Endothelial cell of umbilical vein (primary cell): Measurements from ENCODE around the gene FAM53B. TPM values are rescaled to one million over a fixed set of nuclear protein-coding genes. Genes with fewer than 3 reads are reported as not detected.

Source experiments
- BruUV-seq: library from RNA; stranded (reverse); fragments of 400-500 nt; replicated peaks from 2 replicates; lab custom pipeline; 2021; lab: Mats Ljungman, UMichigan
- CTCF ChIA-PET: fragments of 300-600, 350-600 bp; sonication (Branson Sonifier 250); formaldehyde crosslinking; loops from one replicate; lab custom pipeline; 2021; ENCODE audit warnings: antibody characterized with exemption, inconsistent platforms; lab: Charles Lee
- POLR2A ChIA-PET: fragments of 300-600, 350-600 bp; sonication (Branson Sonifier 250); formaldehyde crosslinking; loops from one replicate; lab custom pipeline; 2021; ENCODE audit warnings: antibody characterized with exemption, inconsistent platforms; lab: Charles Lee
- DNase-seq: peaks from one replicate; pipeline ENCODE4 v3.0.0-alpha.2; 2011; ENCODE audit warnings: low read depth, low spot score
- FAIRE-seq: peaks from 2 replicates; lab custom pipeline; 2011; peaks lifted over from hg19 to GRCh38; lab: Jason Lieb, UNC
- H2AFZ ChIP-seq: 2 replicates; pipeline ENCODE4 v1.6.0; 2012; ENCODE audit warnings: low read depth, low read length, control low read depth, inconsistent platforms
- H3K27ac ChIP-seq: 2 replicates; pipeline ENCODE4 v1.5.1; 2011; ENCODE audit warnings: low read depth, mild to moderate bottlenecking, control low read depth, low read length, moderate library complexity; ENCODE audit not compliant: insufficient read depth
- H3K27me3 ChIP-seq, 2 experiments: 2 replicates each; pipeline versions ENCODE4 v1.6.0 to v1.6.1; 2011; ENCODE audit warnings: low read length in 2 of 2, mixed read lengths in 1 of 2; ENCODE audit not compliant: control insufficient read depth in 2 of 2, insufficient read depth in 2 of 2
- H3K36me3 ChIP-seq, 2 experiments: 2 replicates in 1 of 2; 3 replicates in 1 of 2; pipeline ENCODE4 v1.5.1; 2011; ENCODE audit warnings: low read length in 2 of 2, mild to moderate bottlenecking in 1 of 2, moderate library complexity in 1 of 2; ENCODE audit not compliant: control insufficient read depth in 2 of 2, insufficient read depth in 2 of 2; ENCODE audit errors: extremely low read depth in 1 of 2
- H3K4me1 ChIP-seq: 3 replicates; pipeline ENCODE4 v1.5.1; 2011; ENCODE audit warnings: mild to moderate bottlenecking, low read length; ENCODE audit not compliant: control insufficient read depth, insufficient read depth; ENCODE audit errors: extremely low read depth
- H3K4me2 ChIP-seq: 2 replicates; pipeline ENCODE4 v1.6.1; 2011; ENCODE audit warnings: low read length, control low read depth, mixed read lengths; ENCODE audit not compliant: insufficient read depth
- H3K4me3 ChIP-seq, 3 experiments: fragments of 200-600 bp in 1 of 3; sonication (generic), shearing (Covaris generic) in 1 of 3; replicated peaks in 1 of 3; 2 replicates each; pipeline ENCODE4 v1.5.1; 2011 to 2016; ENCODE audit warnings: control low read depth in 3 of 3, low read length in 3 of 3, mild to moderate bottlenecking in 2 of 3, inconsistent platforms in 1 of 3, low read depth in 1 of 3, moderate library complexity in 1 of 3; ENCODE audit not compliant: insufficient read depth in 1 of 3
- H3K79me2 ChIP-seq: 2 replicates; pipeline ENCODE4 v1.6.0; 2012; ENCODE audit warnings: low read length, inconsistent platforms; ENCODE audit not compliant: control insufficient read depth, insufficient read depth
- H3K9ac ChIP-seq: replicated peaks from 2 replicates; pipeline ENCODE3; 2011; ENCODE audit warnings: low read length, control low read depth; ENCODE audit not compliant: insufficient read depth; ENCODE audit errors: extremely low read depth
- H3K9me1 ChIP-seq: replicated peaks from 3 replicates; pipeline ENCODE4 v1.6.0; 2011; ENCODE audit warnings: mild to moderate bottlenecking, low read length; ENCODE audit not compliant: control insufficient read depth, insufficient read depth; ENCODE audit errors: extremely low read depth
- H3K9me3 ChIP-seq: replicated peaks from 2 replicates; pipeline ENCODE4 v1.5.1; 2012; ENCODE audit warnings: low read length, inconsistent platforms; ENCODE audit not compliant: control insufficient read depth, insufficient read depth
- H4K20me1 ChIP-seq: replicated peaks from 2 replicates; pipeline ENCODE3; 2011; ENCODE audit warnings: mild to moderate bottlenecking, low read length; ENCODE audit not compliant: control insufficient read depth, insufficient read depth; ENCODE audit errors: extremely low read depth
- EZH2 ChIP-seq: IDR thresholded peaks from 2 replicates; pipeline ENCODE4 v1.6.1; 2012; ENCODE audit warnings: borderline replicate concordance, low read depth, mild to moderate bottlenecking, moderate library complexity, low read length, inconsistent platforms; ENCODE audit not compliant: severe bottlenecking
- FOS ChIP-seq: IDR thresholded peaks from 2 replicates; pipeline ENCODE4 v1.6.1; 2011; ENCODE audit warnings: mild to moderate bottlenecking, low read length, moderate library complexity, borderline replicate concordance; ENCODE audit not compliant: insufficient read depth
- GATA2 ChIP-seq: IDR thresholded peaks from 2 replicates; pipeline ENCODE4 v1.7.0; 2011; ENCODE audit warnings: low read depth, mild to moderate bottlenecking, moderate library complexity, mixed read lengths, low read length; ENCODE audit not compliant: insufficient read length, insufficient read depth
- JUN ChIP-seq: IDR thresholded peaks from 2 replicates; pipeline ENCODE4 v1.6.1; 2011; ENCODE audit warnings: borderline replicate concordance, low read depth; ENCODE audit not compliant: insufficient read length, insufficient read depth
- MYC ChIP-seq: IDR thresholded peaks from one replicate; pipeline ENCODE4 v1.6.1; 2011; ENCODE audit warnings: mild to moderate bottlenecking, low read depth, low read length
- POLR2A ChIP-seq: IDR thresholded peaks from 2 replicates; pipeline ENCODE4 v1.6.1; 2012; ENCODE audit warnings: low read depth, mild to moderate bottlenecking, control low read depth, low read length
- POLR2AphosphoS5 ChIP-seq: IDR thresholded peaks from 2 replicates; pipeline ENCODE4 v1.6.1; 2012; ENCODE audit warnings: low read depth, mild to moderate bottlenecking, control low read depth, low read length, moderate library complexity; ENCODE audit not compliant: insufficient read depth
- dilution Hi-C: fragments of 300-500 bp; cut with MboI; formaldehyde crosslinking; loops from one replicate; pipeline ENCODE4 v1.15.0; 2019; ENCODE audit warnings: low sequenced_read_pairs; ENCODE audit not compliant: extremely low pct_ligation_motif_present
- intact Hi-C: fragments of 100-400 bp; cut with micrococcal nuclease; formaldehyde crosslinking; loops from one replicate; pipeline ENCODE4 v1.10.0; 2022
- polyA plus RNA-seq, 4 experiments: library from polyadenylated mRNA; depleted of rRNA in 3 of 4; stranded (reverse) in 3 of 4; unstranded in 1 of 4; fragments of >200 nt; gene quantifications; 2 replicates each; pipeline versions ENCODE4 v1.2.1 to v1.2.3, GENCODE V29; 2011 to 2012; ENCODE audit warnings: missing spikeins in 1 of 4
- total RNA-seq: library from RNA; stranded (reverse); gene quantifications from 2 replicates; pipeline ENCODE4 v1.2.3, GENCODE V29; 2021
- TF ChIP-seq, protein P1 (sequence below): IDR thresholded peaks from 2 replicates; pipeline ENCODE4 v1.6.1; 2011; ENCODE audit not compliant: insufficient read depth, insufficient read length
- TF ChIP-seq, protein P2 (sequence below), 2 donors: IDR thresholded peaks; 1 replicate in 1 of 2; 2 replicates in 1 of 2; pipeline ENCODE4 v1.5.1; 2011; ENCODE audit warnings: low read length in 2 of 2, mild to moderate bottlenecking in 2 of 2, moderate library complexity in 2 of 2, control low read depth in 1 of 2, inconsistent platforms in 1 of 2, low read depth in 1 of 2; ENCODE audit not compliant: insufficient read depth in 1 of 2; ENCODE audit errors: extremely low read depth in 1 of 2

The FAM53B gene
- total and polyA plus RNA-seq, 2 donors (not counting 3 experiments of a cell fraction or from before 2014, with no cell fraction given), result 8.5 to 21.1 TPM

DNA sequence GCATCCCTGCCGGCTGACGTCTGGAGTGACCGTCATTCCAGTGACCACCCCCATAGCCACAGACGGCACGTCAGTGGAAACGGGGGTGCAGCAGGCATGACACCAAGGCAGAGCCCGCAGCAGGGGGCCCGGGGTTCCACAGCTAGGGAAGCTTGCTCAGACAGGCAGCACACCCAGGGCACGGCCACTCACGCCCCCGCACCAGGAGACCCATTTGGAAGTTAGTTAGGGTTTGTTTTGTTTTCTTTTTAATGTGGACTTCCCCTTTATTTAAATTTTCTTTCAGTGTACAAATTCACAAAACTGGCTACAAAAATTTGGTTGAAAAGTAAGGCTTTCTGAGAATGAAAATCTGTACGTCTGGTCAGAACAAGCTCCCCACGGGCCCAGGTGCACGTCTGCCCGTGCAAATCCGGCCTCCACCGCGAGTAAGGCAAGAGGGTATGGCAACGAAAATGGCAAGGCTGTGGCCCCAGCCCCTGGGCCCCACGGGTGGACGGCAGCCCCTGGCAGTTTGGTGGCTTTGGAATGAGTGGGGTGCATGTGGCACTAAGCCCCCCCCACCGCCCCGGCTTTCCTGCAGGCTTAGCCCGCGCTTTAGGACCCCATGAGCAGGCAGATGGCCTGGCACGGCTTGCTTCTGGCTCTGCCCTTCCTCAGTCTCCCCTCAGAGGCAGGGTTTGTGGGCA is 124.2 kb downstream of the FAM53B start:
- no peak for FAIRE-seq

More for the DNA sequence above, 124.2 kb downstream of the FAM53B start:
- Histone ChIP-seq H3K9me3 (no peaks in the 10 kb centered on the region), H3K27me3 (no peaks in the 10 kb centered on the region), H3K4me1 (no peaks in the 10 kb centered on the region), H3K9me1 (no peaks in the 10 kb centered on the region), H4K20me1 (no peaks in the 10 kb centered on the region), H3K27ac (no peak overlapping the region), H3K4me3 (no peak overlapping the region), H3K79me2 (no peaks in the 10 kb centered on the region), H2AFZ (no peak overlapping the region), H3K9ac (no peak overlapping the region), H3K4me2 (no peak overlapping the region), H3K36me3 (peaks cover 0 to 2% of the 10 kb centered on the region in 2 experiments)
- BruUV-seq, result no TSS peak
- CTCF ChIA-PET, result interaction anchor here (0.6 to 1.1 kb wide), 2 partner anchors 12 to 16 kb away, joined by 4 read pairs; no protein-coding TSS in a partner anchor
- TF ChIP-seq POLR2A, result no peak
- no peak for TF ChIP-seq POLR2AphosphoS5
- TF ChIP-seq, protein P1, sequence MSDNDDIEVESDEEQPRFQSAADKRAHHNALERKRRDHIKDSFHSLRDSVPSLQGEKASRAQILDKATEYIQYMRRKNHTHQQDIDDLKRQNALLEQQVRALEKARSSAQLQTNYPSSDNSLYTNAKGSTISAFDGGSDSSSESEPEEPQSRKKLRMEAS, result no peak
- TF ChIP-seq EZH2, result no peak
- no peak for TF ChIP-seq MYC
- no peak for TF ChIP-seq FOS
- no peak for TF ChIP-seq JUN
- TF ChIP-seq, protein P2, sequence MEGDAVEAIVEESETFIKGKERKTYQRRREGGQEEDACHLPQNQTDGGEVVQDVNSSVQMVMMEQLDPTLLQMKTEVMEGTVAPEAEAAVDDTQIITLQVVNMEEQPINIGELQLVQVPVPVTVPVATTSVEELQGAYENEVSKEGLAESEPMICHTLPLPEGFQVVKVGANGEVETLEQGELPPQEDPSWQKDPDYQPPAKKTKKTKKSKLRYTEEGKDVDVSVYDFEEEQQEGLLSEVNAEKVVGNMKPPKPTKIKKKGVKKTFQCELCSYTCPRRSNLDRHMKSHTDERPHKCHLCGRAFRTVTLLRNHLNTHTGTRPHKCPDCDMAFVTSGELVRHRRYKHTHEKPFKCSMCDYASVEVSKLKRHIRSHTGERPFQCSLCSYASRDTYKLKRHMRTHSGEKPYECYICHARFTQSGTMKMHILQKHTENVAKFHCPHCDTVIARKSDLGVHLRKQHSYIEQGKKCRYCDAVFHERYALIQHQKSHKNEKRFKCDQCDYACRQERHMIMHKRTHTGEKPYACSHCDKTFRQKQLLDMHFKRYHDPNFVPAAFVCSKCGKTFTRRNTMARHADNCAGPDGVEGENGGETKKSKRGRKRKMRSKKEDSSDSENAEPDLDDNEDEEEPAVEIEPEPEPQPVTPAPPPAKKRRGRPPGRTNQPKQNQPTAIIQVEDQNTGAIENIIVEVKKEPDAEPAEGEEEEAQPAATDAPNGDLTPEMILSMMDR (IDR thresholded peaks at IDR 0.05; ENCODE audit: extremely low read depth in 1 of 2, insufficient read depth in 1 of 2, low read depth in 1 of 2, low read length in 2 of 2), result no peak
- no peak for TF ChIP-seq GATA2
- POLR2A ChIA-PET, result no interaction called here
- intact Hi-C loops (no loop called here), dilution Hi-C loops (no loop called here)
- DNase-seq, result no peak
